GM13977 (cell line): Measurements from ENCODE around the gene ENPP3.

Experiments used
- DNase-seq: peaks from one replicate; pipeline ENCODE4 v3.0.0; 2012; ENCODE audit warnings: low spot score
- in situ Hi-C: fragments of 300-500 bp; cut with MboI; formaldehyde crosslinking; loops from one replicate; pipeline ENCODE4 v1.12.0; 2022; ENCODE audit warnings: low sequenced_read_pairs, low pct_unique_long_range_greater_than_20kb, mixed read lengths, inconsistent platforms; ENCODE audit not compliant: unreplicated experiment
- TF ChIP-seq, protein P1 (sequence below): IDR thresholded peaks from 2 replicates; pipeline ENCODE4 v1.5.1; 2012; ENCODE audit warnings: mild to moderate bottlenecking, control low read depth; ENCODE audit not compliant: insufficient read depth; ENCODE audit errors: extremely low read depth, missing control alignments

ENPP3 gene

DNA sequence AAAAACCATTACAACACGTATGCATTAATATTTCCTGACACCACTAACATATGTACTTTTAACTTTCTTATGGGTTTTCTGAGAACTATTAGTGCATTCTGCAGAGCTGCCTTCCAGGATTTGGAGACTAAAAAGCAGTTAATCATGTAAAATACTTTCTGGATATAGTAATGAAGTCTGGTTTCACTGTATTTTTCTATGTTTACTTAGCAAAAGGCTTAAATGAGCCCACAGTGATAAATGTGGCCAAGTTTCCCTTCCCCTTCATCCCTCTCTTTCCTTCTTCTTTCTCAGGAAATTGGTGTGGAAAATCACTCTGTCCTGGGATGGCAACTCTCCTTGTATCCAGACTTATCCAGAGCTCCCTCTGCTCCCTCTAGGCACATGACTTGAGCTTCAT is 141.1 kb downstream of the ENPP3 start:
- TF ChIP-seq, protein P1, sequence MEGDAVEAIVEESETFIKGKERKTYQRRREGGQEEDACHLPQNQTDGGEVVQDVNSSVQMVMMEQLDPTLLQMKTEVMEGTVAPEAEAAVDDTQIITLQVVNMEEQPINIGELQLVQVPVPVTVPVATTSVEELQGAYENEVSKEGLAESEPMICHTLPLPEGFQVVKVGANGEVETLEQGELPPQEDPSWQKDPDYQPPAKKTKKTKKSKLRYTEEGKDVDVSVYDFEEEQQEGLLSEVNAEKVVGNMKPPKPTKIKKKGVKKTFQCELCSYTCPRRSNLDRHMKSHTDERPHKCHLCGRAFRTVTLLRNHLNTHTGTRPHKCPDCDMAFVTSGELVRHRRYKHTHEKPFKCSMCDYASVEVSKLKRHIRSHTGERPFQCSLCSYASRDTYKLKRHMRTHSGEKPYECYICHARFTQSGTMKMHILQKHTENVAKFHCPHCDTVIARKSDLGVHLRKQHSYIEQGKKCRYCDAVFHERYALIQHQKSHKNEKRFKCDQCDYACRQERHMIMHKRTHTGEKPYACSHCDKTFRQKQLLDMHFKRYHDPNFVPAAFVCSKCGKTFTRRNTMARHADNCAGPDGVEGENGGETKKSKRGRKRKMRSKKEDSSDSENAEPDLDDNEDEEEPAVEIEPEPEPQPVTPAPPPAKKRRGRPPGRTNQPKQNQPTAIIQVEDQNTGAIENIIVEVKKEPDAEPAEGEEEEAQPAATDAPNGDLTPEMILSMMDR: no peak
- in situ Hi-C loops: no loop called here
- no peak for DNase-seq

DNA sequence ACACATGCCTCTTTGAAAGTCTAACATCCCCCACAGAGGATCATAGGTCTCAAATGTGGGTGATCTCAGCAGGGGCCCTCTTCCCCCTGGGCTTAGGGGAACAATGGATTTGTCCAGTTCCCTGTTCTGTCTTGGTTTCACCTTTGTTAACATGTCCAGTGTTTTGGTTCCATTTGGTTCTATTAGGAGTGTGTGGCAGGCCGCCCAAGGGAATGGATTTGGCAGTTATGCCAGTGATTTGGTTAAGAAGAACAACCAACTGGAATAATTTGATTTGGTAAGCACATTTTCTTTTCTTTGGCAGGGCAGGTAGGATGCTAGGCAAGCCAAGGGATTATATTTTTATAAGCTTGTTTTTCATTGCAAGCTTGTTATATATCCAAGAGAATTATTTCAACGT is 142.2 kb downstream of the ENPP3 start:
- TF ChIP-seq, protein P1: no peak
- no peak for DNase-seq
- in situ Hi-C loops: no loop called here

DNA sequence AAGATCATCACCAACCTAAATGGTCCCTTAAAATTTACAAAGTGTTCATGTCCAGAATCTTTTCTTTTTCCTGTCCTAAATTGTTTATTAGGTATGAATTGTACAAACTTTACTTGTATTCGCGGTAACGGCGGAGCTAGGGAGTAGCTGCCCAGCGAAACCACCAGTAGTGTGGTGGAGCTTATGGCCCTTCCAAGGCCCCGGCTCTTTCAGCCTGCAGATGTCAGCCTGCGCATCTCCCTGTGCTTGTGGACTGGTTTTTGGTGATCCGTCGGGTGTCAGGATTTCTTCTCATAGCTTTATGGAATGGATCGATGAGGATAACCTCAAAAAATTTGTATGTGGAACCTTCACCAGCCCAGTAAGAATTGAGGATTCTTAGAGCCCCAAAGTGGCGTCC is 143.5 kb downstream of the ENPP3 start:
- no peak for DNase-seq
- in situ Hi-C loops: no loop called here
- TF ChIP-seq, protein P1: no peak

DNA sequence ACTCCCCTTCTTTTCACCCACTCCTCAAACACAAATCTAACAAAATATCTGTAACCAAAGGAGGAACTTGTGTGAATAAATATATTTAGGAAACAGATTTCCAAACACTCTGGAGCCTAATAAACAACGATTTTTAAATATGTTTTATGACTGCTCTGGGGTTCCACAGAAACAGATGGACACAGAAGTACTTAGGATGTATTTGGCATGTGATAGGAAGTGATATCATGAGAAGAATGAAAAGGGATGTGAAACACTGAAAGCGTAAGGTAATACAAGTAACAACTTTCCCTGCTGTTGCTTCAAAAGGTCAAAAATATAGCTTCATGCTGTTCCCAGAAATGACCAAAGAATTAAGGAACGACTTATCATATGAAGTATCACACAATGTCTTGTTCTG is 144.6 kb downstream of the ENPP3 start:
- DNase-seq: no peak
- TF ChIP-seq, protein P1: no peak
- in situ Hi-C loops: no loop called here

DNA sequence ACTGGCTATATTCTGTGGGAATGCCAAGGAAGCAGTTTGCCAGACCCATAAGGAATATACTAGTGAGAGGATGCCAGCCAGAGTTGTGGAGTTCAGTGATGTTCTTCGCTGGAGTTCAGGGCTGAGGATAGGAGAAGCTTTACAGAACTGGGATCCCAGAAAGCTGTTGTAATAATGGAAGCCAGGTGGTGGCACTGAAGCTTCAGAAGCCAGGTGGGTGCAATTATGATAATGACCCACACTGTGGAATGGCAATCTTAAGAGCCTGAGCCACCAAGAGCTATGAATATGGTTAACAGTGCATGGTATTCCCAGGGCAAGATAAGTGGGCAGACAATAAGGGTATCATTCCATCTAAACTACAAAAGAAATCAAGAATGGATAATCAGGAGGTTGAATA is 145.7 kb downstream of the ENPP3 start:
- TF ChIP-seq, protein P1: no peak
- no peak for DNase-seq
- in situ Hi-C loops: no loop called here

DNA sequence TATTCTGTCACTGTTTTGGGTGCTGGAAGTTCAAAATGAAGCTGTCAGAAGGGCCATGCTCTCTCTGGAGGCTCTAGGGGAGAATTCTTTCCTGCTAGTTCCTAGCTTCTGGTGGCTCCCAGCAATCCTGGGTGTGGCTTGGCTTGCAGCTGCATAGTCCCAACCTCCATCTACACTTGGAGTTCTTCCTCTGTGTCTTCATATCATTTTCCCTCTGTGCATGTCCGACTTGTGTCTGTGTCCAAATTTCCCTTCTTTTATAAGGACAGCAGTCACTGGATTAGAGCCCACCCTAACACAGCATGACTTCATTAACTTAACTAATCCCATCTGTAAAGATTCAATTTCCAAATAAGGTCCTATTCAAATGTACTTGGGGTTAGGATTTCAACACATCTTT is 147.5 kb downstream of the ENPP3 start:
- in situ Hi-C loops: no loop called here
- no peak for DNase-seq
- TF ChIP-seq, protein P1: no peak

DNA sequence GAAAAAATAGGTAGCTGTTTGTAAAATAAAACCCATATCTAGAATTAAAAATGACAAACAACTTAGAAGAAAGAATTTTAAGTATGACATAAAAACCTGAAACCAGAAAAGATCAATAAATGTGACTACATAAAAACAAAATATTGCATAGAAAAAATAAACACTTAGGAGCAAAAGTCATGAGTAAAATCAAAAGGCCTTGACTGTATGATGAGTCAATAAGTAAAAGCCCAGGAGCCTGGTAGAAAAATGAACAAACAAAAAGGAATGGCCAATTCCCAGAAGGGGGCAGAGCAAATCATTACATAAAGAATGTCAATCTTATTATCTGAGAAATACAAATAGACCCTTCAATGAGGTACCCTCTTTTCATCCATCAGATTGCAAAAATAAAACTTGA is 150.0 kb downstream of the ENPP3 start:
- TF ChIP-seq, protein P1: no peak
- in situ Hi-C loops: no loop called here

More for the DNA sequence above, 150.0 kb downstream of the ENPP3 start:
- no peak for DNase-seq
